Endometrium (tissue), 2 donors: ENCODE results near the gene SHQ1.

Source experiments
- FAIRE-seq: peaks from 2 replicates; lab custom pipeline; 2012; peaks lifted over from hg19 to GRCh38; lab: Jason Lieb, UNC
- donor health status: control.
- donor health status: control.

The SHQ1 gene

GRCh38 chr3:72847751-72848702 lies at the start of gene SHQ1:
SHQ1 (minus strand) TSS chr3:72848445; CDS start chr3:72848340, 105 bp downstream.
- FAIRE-seq = peak; percentile 91

GRCh38 chr3:72897758-72898007 lies 49.4 kb upstream of the SHQ1 start:
- no peak for FAIRE-seq

GRCh38 chr3:72896996-72897757 lies 48.9 kb upstream of the SHQ1 start:
- FAIRE-seq = no peak

- no peak for FAIRE-seq
Measured at GRCh38 chr3:72894976-72895552, 46.8 kb upstream of the SHQ1 start.

DNA sequence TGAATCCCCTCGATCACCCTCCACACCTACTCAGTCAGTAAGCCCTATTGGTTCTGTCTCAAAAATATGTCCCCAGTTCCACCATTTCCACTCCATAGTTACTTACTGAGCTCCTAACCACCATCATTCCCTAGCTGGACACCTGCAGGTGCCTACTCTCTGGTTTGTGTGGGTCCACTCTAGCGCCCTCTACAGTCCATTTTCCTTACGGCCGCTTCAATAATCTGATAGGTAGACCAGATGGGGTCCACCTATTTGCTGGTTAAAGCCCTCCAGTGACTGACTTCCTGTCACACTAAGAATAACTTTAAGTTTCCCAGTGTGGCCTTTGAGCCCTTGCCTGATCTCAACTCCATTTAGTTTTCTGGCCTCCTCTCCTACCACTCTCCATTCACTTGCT lies 44.6 kb upstream of the SHQ1 start:
- FAIRE-seq = no peak

- FAIRE-seq = peak; percentile 15
Measured at GRCh38 chr3:72892081-72892775, 44.0 kb upstream of the SHQ1 start.

DNA sequence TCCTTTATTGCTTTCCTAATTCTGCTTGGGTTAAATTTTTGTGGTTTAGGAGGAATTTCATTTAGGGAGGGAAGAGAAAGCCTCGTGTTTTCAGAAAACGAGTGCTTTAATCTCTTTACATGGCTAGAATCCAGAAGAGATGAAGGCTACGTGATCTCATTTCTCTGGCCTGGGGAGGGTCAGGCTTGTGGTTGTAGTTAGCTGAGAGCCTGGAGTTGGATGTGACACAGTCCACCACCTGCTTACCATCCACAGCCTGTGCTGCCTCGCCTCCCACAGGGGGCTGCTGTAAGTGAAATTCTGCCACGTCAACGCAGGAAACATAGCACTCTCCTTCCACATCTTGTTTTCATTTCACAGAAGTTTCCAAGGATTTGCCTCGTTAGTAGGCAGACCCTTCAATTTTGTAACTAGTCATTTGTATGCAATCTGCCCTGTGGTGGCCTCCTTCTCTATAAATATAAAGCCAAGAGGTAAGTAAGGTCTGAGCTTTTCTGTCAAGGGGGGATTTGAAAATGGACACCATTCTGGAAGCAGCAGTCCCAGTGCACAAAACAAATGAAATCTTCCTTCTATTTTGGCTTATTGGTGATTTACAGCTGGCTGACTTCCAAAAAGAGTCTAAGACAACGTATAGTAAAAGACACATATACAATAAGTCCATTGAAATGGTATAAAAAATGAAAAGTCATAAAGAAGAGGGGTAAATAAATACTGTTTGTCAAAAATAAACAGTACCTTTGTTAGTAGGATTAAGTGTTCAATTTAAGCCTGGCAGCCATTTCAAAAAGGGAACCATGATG lies 43.0 kb upstream of the SHQ1 start:
- peak; percentile 93 for FAIRE-seq

- FAIRE-seq = no peak
Measured at GRCh38 chr3:72890166-72890925, 42.1 kb upstream of the SHQ1 start.

DNA sequence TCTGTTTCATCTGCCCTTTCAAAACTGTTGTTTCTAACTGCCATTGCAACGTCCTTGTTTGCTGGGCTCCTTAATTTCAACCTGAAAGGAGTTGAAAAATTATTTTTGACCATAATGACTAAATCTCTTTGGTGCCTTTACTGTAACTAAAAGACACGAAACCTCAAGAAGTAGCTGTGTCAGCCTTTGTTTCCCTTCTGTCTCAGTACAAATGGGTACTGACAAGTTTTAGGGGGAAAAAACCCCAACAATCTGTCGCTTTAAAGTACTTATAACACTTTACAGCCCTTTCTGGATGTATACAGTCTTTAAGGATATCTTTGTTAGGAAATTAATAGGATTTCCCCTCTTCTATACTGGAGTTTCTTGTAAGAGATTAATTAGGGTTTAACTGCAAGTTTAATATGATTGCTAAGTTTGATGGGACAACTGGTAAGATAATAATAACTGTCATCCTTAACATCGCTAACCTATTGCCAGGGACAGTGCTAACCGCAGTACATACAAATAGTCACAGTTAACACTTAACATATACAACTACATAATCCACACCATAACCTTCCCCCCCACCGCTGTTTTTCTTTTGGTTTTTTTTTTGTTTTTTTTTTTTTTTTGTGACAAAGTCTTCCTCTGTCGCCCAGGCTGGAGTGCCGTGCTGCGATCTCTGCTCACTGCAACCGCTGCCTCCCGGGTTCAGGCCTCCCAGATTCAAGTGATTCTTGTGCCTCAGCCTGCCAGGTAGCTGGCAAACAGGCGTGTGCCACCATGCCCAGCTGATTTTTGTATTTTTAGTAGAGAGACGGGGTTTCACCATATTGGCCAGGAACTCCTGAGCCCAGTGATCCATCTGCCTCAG lies 41.3 kb upstream of the SHQ1 start:
- no peak for FAIRE-seq

GRCh38 chr3:72888546-72889309 lies 40.5 kb upstream of the SHQ1 start:
- no peak for FAIRE-seq

DNA sequence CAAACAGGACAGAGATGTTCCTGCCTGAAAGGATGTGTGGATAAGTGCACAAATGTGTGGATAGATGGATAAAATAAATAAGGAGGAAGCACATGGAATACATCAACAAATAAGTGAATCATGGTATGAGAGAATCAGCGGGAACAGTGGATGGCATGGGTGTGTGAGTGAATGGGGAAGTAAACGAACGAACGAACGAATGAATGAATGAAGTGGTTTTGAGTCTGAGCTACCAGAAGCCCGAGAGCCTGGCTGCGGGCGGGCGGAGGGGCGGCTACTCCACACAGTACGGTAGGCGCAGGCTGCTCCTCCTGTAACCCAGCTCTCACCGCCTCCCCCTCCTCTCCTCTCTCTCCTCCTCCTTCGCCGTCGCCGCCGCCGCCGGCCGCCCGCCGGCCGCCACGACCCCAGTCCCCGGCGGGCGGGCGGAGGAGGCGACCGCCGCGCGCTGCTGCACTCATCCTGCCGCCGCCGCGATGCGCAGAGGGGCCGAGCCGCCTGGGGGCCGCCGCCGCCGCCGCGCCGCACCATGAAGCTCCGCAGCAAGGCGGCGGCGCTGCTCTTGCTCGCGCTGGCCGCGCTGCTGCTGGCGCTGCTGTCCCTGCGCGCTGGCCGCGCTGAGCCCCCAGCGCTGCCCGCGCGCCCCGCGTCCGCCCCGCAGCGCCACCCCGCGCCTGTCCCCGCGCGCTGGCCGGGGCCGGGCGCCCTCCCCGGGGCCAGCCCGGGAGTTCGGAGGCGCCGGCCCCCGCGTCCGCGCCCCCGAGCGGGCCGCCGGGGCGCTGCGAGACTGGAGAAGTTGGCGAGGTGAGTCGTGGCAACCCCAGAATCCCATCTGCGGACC lies 39.7 kb upstream of the SHQ1 start, which contains the start of gene GXYLT2:
Gene GXYLT2 (plus strand): TSS at position 342 of the 841 bp plus-strand sequence. CDS start 188 bp downstream, at position 530.
- no peak for FAIRE-seq

GRCh38 chr3:72887343-72887704 lies 39.1 kb upstream of the SHQ1 start:
- FAIRE-seq = no peak

- FAIRE-seq = peak; percentile 70
Measured at GRCh38 chr3:72872183-72872582, 23.9 kb upstream of the SHQ1 start.

DNA sequence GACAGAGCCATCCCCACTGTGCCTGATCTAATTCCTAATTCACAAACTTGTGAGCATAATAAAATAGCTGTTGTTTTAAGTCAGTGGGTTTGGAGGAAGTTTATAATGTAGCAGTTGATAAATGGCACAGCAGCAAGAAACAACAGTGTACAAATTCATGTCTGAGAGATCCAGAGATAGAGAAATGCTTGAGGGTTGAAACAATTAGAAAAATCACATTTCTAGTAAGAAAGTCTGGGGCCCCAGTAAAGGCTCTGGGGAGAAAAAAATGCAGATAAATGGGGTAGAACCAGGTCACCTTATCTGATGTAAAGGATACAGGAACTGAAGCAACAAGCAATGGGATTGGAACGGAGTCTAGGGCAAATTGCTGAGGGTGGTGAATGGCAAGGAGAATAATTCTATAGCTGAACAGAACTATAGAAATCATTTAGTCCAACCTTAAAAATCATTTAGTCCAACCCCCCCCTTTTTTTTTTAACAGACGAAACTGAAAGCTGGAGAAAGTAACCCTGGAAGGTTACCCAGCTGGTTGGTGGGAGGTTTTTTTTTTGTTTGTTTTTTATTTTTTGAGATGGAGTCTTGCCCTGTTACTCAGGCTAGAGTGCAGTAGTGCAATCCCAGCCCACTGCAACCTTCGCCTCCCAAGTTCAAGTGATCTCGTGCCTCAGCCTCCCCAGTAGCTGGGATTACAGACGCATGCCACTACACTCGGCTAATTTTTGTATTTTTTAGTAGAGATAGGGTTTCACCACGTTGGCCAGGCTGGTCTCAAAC lies 14.3 kb upstream of the SHQ1 start:
- FAIRE-seq = no peak

DNA sequence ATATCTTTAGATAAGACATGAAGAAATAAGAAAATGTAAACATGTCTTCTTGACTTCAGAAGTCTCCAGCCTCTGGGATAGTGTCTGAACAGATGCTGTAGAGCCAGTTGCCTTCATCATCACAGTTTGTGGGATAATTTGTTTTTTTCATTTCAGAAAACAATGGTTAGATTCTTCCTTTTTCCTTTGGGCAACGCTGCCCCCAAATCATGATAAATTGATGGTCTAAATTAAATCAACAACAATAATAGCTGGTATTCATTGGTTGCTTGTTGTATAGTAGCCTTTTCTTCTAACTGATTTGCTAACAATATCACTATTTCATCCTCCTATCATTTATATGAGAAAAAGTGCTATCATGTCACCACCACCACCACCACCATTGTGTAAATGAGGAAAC lies 12.6 kb upstream of the SHQ1 start:
- FAIRE-seq = no peak

- no peak for FAIRE-seq
Measured at GRCh38 chr3:72860053-72860452, 11.8 kb upstream of the SHQ1 start.

- FAIRE-seq = no peak
Measured at GRCh38 chr3:72855001-72855400, 6.8 kb upstream of the SHQ1 start.
